Spleen (tissue), 11 donors: Measurements from ENCODE around the gene DUSP23. TPM values are rescaled to one million over a fixed set of nuclear protein-coding genes. Genes with fewer than 3 reads are reported as not detected.

Source experiments
- DNase-seq: peaks from one replicate; pipeline ENCODE4 v3.0.0-alpha.2; 2020
- H3K27ac ChIP-seq, 8 donors: fragments of 200-600 bp; sonication (generic) in 7 of 8; 1 replicate in 4 of 8; 2 replicates in 4 of 8; pipeline versions ENCODE4 v1.5.0 to v1.8.0; 2016 to 2021; ENCODE audit warnings: inconsistent platforms in 4 of 8, mild to moderate bottlenecking in 4 of 8, moderate library complexity in 1 of 8
- H3K27me3 ChIP-seq, 7 donors: fragments of 200-600 bp; sonication (generic) in 6 of 7; replicated peaks in 1 of 7; 1 replicate in 4 of 7; 2 replicates in 3 of 7; pipeline versions ENCODE4 v1.5.0 to v1.8.0; 2016 to 2021; ENCODE audit warnings: inconsistent platforms in 3 of 7, mild to moderate bottlenecking in 1 of 7
- H3K36me3 ChIP-seq, 6 donors: fragments of 200-600 bp; sonication (generic) in 5 of 6; 1 replicate in 4 of 6; 2 replicates in 2 of 6; pipeline versions ENCODE4 v1.5.0 to v1.8.0; 2016 to 2021; ENCODE audit warnings: inconsistent platforms in 2 of 6
- H3K4me1 ChIP-seq, 6 donors: fragments of 200-600 bp; sonication (generic) in 5 of 6; 1 replicate in 3 of 6; 2 replicates in 3 of 6; pipeline versions ENCODE4 v1.5.0 to v1.8.0; 2016 to 2021; ENCODE audit warnings: inconsistent platforms in 3 of 6
- H3K4me3 ChIP-seq, 8 donors: fragments of 200-600 bp; sonication (generic) in 7 of 8; 1 replicate in 4 of 8; 2 replicates in 4 of 8; pipeline versions ENCODE4 v1.5.0 to v1.8.0; 2016 to 2021; ENCODE audit warnings: inconsistent platforms in 4 of 8, mild to moderate bottlenecking in 4 of 8, moderate library complexity in 2 of 8
- H3K9me3 ChIP-seq, 8 donors: fragments of 200-600 bp; sonication (generic) in 7 of 8; 1 replicate in 4 of 8; 2 replicates in 4 of 8; pipeline versions ENCODE4 v1.5.0 to v1.8.0; 2016 to 2021; ENCODE audit warnings: inconsistent platforms in 4 of 8
- CTCF ChIP-seq, 11 experiments: fragments of 200-600 bp in 7 of 11; fragments of 450-650 bp in 4 of 11; sonication (generic) in 4 of 11; IDR thresholded peaks in 8 of 11; conservative IDR thresholded peaks in 3 of 11; 1 replicate in 7 of 11; 2 replicates in 4 of 11; pipeline versions ENCODE4 v1.4.0 to v1.8.0; 2016 to 2021; ENCODE audit warnings: antibody characterized with exemption in 11 of 11, inconsistent platforms in 4 of 11, mild to moderate bottlenecking in 1 of 11
- POLR2A ChIP-seq, 3 donors: fragments of 450-650 bp; IDR thresholded peaks; one replicate each; pipeline ENCODE4 v1.5.1; 2017; ENCODE audit warnings: antibody characterized with exemption in 3 of 3, mild to moderate bottlenecking in 1 of 3
- POLR2AphosphoS5 ChIP-seq, 3 donors: sonication (generic); formaldehyde crosslinking; IDR thresholded peaks; one replicate each; pipeline ENCODE4 v1.5.1; 2017; ENCODE audit warnings: antibody characterized with exemption in 3 of 3
- WGBS, 5 donors: extraction: QIAGEN DNeasy Blood & Tissue Kit in 3 of 5; methylation state at CpG; one replicate each; pipeline versions ENCODE4 v1.1.5 to v1.1.7; 2013 to 2018; 5-methylcytosine and 5-hydroxymethylcytosine counted together
- intact Hi-C: fragments of 100-400 bp; cut with DNase I; formaldehyde crosslinking; loops from one replicate; pipeline ENCODE4 v1.15.0; 2023; ENCODE audit warnings: low total_unique reads
- polyA plus RNA-seq, 3 donors: library from polyadenylated mRNA; stranded (reverse); fragments of 200-250 nt; gene quantifications; one replicate each; pipeline ENCODE4 v1.2.1, GENCODE V29; 2013
- total RNA-seq, 7 donors: library from RNA; depleted of rRNA in 3 of 7; stranded (reverse); fragments of >200 nt in 3 of 7; fragmentation: NEBNext Ultra II Directional in 4 of 7; extraction: Animal tissue kit (Norgen Biotek cat#: 25700) in 4 of 7; gene quantifications; one replicate each; pipeline versions ENCODE4 v1.1.0 to v1.2.1, GENCODE V29; 2016 to 2021
- donor health status: healthy with polysubstance abuse.
- donor health status: DM: no; HTN: no; CAD: no; lungs with moderate emphysema.
- donor health status: DM: no; HTN: no; CAD: no.
- donor health status: Bipolar disorder and iron deficiency.
- donor health status: healthy.
- donor health status: DM: no; HTN: no; CAD: no.
- donor health status: DM: yes; HTN: yes; CAD: no.

Gene DUSP23
- total and polyA plus RNA-seq, 10 donors = 23.1 to 76.3 (median 51.7) TPM

DNA sequence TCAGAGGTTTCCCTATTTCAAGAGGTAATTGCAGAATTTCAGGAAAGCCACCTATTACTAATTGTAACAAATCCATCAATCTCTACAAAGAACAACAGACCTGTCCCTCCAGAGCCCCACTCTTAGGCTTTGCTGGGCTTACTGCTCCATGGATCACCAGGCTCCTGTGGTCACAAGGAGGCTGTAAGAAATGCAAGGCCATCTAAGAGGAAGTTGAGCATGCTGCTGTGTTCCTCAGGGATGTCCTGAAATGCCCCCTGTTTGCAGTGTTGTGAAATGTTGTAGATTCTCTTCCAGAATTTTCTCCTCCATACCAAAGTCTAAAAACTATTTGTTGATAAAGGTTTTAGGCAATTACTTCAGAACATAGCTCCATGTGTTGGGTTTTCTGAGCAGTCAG is 24.4 kb upstream of the DUSP23 start:
- no peaks in the 10 kb centered on the region for H3K36me3 ChIP-seq
- H3K9me3 ChIP-seq = no peaks in the 10 kb centered on the region
- intact Hi-C loops = no loop called here
- no peaks in the 10 kb centered on the region for H3K27me3 ChIP-seq
- no peak for TF ChIP-seq POLR2A (IDR thresholded peaks at IDR 0.05)
- TF ChIP-seq CTCF (IDR thresholded peaks at IDR 0.05 in 8 of 11, conservative IDR thresholded peaks at IDR 0.05 in 3 of 11) = no peak
- peaks cover 0 to 24% (median 9%) of the 10 kb centered on the region in 6 donors for H3K4me1 ChIP-seq
- no peak overlapping the region for H3K4me3 ChIP-seq
- no peak for DNase-seq
- no peak overlapping the region for H3K27ac ChIP-seq

DNA sequence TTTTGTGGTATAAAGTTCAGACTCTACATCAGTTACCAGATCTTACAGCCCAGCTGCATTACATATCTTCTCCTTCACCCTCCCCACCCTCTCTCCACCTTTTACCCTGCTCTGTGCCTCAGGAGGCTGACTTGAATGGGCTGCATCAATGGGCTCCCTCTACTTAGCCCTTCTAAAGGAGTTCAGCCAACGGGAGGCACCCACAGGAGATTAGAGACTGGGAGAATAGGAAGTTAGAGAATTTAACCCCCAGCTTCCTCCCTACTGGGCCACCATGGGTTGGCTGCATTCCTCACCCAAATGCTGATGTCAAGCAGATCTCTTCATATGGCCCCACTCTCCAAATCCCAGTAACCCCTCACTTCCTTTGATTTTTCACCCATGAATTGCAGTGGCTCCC is 17.1 kb upstream of the DUSP23 start:
- TF ChIP-seq POLR2AphosphoS5 (IDR thresholded peaks at IDR 0.05) (no peak), CTCF (IDR thresholded peaks at IDR 0.05 in 8 of 11, conservative IDR thresholded peaks at IDR 0.05 in 3 of 11) (no peak), POLR2A (IDR thresholded peaks at IDR 0.05) (no peak)
- WGBS, 5 donors = 13 to 22% (median 17%) methylated on average over 1 of the region's 1 CpG
- H3K4me3 ChIP-seq = no peak overlapping the region
- no peak for DNase-seq
- intact Hi-C loops = no loop called here
- H3K9me3 ChIP-seq = no peaks in the 10 kb centered on the region
- H3K4me1 ChIP-seq = no peaks in the 10 kb centered on the region
- H3K27me3 ChIP-seq = peaks cover 0 to 9% (median 0%) of the 10 kb centered on the region in 7 donors
- H3K36me3 ChIP-seq = no peaks in the 10 kb centered on the region
- H3K27ac ChIP-seq = no peak overlapping the region

GRCh38 chr1:159765806-159766205 is 15.0 kb upstream of the DUSP23 start:
- H3K27me3 ChIP-seq = peaks cover 0 to 9% (median 0%) of the 10 kb centered on the region in 7 donors
- H3K9me3 ChIP-seq = no peaks in the 10 kb centered on the region
- intact Hi-C loops = no loop called here
- no peaks in the 10 kb centered on the region for H3K4me1 ChIP-seq
- no peak overlapping the region for H3K4me3 ChIP-seq
- H3K27ac ChIP-seq = no peak overlapping the region
- TF ChIP-seq POLR2A (IDR thresholded peaks at IDR 0.05) = no peak
- TF ChIP-seq CTCF (IDR thresholded peaks at IDR 0.05 in 8 of 11, conservative IDR thresholded peaks at IDR 0.05 in 3 of 11) = no peak
- TF ChIP-seq POLR2AphosphoS5 (IDR thresholded peaks at IDR 0.05) = no peak
- 76 to 91% (median 87%) methylated on average over 3 of the region's 3 CpGs for WGBS, 5 donors
- H3K36me3 ChIP-seq = no peaks in the 10 kb centered on the region
- no peak for DNase-seq

GRCh38 chr1:159771127-159771895 is 9.5 kb upstream of the DUSP23 start:
- intact Hi-C loops = no loop called here
- no peaks in the 10 kb centered on the region for H3K4me1 ChIP-seq
- DNase-seq = no peak
- no peaks in the 10 kb centered on the region for H3K36me3 ChIP-seq
- no peak for TF ChIP-seq POLR2A (IDR thresholded peaks at IDR 0.05)
- TF ChIP-seq POLR2AphosphoS5 (IDR thresholded peaks at IDR 0.05) = no peak
- no peak for TF ChIP-seq CTCF (IDR thresholded peaks at IDR 0.05 in 8 of 11, conservative IDR thresholded peaks at IDR 0.05 in 3 of 11)
- H3K27ac ChIP-seq = no peak overlapping the region
- WGBS, 5 donors = 84 to 96% (median 89%) methylated on average over 2 of the region's 2 CpGs
- no peaks in the 10 kb centered on the region for H3K9me3 ChIP-seq
- H3K27me3 ChIP-seq = peaks cover 0 to 10% (median 0%) of the 10 kb centered on the region in 7 donors
- H3K4me3 ChIP-seq = no peak overlapping the region
